ENCODE data around the gene SLC51A. TPM values are rescaled to one million over a fixed set of nuclear protein-coding genes. Genes with fewer than 3 reads are reported as not detected.
A peak's percentile ranks its signal among the peaks of the same experiment; 100 is the strongest.
"Not testable (repeated sequence)": the region's sequence is repeated elsewhere in the genome, so short reads cannot be mapped to it uniquely, and the experiment has no call there.

Gene SLC51A
- total RNA-seq, 1 donor from 2014 or later, result not detected

DNA sequence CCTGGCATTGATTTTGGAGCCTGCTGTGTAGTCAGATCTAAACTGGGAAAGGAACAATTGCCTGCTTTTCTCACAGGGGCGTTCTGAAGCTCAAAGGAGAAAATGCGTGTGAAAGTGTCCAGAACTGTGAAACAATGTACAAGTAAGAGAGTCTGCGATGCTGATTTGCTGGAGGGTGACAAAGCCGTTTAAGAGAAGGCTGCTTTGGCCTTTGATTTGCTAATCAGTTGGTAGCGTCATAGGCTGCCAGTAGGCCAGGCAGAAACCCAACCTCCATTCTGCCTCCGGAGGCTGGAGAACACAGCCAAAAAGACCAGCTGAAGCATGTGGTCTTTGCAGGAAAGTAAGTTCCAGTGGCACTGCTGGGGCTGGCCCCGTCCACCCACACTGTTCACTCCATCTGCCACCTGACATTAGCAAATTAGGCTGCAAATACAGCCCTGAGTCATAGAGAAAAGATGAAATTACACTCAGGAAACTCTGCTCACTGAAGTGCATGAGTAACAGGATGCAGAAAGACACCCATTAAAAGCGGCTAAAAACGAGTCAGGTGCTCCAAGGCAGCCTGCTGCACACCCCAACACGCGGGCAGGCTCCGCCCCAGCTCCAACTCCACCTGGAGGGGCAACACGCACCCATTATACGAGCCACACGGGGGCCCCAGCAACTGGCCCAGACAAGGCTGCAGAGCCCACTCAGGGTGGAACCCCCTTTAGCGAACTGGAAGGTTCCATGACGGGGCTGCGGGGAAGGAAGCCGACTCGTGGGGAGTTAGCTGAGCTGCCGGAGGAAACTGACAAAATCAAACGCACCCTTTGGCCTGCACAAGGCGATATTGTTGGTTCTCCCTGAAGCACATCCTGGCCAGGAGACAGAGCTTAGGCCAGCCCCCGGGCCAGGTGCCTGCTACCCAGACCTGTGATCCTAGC, 36.7 kb upstream of the SLC51A start:
- Mint-ChIP-seq H3K9me3 (no peaks in the 10 kb centered on the region), H3K36me3 (no peaks in the 10 kb centered on the region), H3K27me3 (ENCODE audit: low read depth) (no peaks in the 10 kb centered on the region), H3K4me3 (no peak overlapping the region), H3K4me1 (no peaks in the 10 kb centered on the region), H3K27ac (no peak overlapping the region)
- no peak for DNase-seq (ENCODE audit: low spot score in 2 of 2, unreplicated experiment in 2 of 2)
- TF ChIP-seq CTCF (IDR thresholded peaks at IDR 0.05; ENCODE audit: unreplicated experiment), result no peak

DNA sequence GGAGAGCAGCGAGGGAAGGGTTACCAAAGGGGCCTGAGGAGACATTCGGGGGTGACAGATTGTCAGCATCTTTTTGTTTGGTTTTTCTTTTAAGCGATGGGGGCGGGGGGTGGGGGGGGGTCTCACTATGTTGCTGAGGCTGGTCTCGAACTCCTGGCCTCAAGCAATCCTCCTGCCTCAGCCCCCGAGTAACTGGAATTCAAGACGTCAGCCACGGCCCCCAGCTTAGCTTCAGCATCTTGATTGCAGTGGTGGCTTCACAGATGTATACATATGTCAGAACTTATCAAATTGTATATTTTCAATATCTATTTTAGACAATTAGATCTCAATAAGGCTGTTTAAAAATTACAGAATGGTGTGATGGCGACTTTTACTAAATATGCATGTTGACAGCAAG, 36.0 kb upstream of the SLC51A start:
- DNase-seq (ENCODE audit: low spot score in 2 of 2, unreplicated experiment in 2 of 2), result no peak
- H3K27me3 Mint-ChIP-seq (ENCODE audit: low read depth), result no peaks in the 10 kb centered on the region
- no peaks in the 10 kb centered on the region for H3K9me3 Mint-ChIP-seq
- no peak overlapping the region for H3K27ac Mint-ChIP-seq
- no peak for TF ChIP-seq CTCF (IDR thresholded peaks at IDR 0.05; ENCODE audit: unreplicated experiment)
- no peaks in the 10 kb centered on the region for H3K4me1 Mint-ChIP-seq
- H3K4me3 Mint-ChIP-seq, result no peak overlapping the region
- H3K36me3 Mint-ChIP-seq, result no peaks in the 10 kb centered on the region

DNA sequence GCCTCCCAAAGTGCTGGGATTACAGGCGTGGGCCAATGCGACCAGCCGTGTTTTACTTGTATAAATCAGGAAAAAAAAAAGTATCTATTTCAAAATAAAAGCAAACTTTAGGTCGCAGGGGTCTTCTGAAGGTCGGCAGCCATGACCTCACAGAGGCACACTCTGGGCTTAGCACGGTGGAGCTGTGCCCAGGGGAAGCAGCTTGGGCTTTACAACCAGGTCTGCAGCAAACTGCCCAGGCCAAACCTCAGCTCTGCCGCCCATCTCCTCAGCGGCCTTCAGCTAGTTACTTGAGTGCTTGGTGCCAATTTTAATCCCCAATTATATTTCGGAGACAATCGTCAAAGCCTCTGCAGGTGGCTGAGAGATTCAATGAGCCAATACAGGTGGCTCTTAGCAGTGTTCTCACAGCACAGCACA, 35.2 kb upstream of the SLC51A start:
- Mint-ChIP-seq H3K27me3 (ENCODE audit: low read depth) (no peaks in the 10 kb centered on the region), H3K27ac (no peak overlapping the region), H3K4me1 (no peaks in the 10 kb centered on the region), H3K36me3 (no peaks in the 10 kb centered on the region), H3K4me3 (no peak overlapping the region), H3K9me3 (no peaks in the 10 kb centered on the region)
- TF ChIP-seq CTCF (IDR thresholded peaks at IDR 0.05; ENCODE audit: unreplicated experiment), result no peak
- DNase-seq (ENCODE audit: low spot score in 2 of 2, unreplicated experiment in 2 of 2), result no peak

- not testable (repeated sequence) for H3K27me3 Mint-ChIP-seq (ENCODE audit: low read depth); H3K4me3 Mint-ChIP-seq; H3K4me1 Mint-ChIP-seq; DNase-seq (ENCODE audit: low spot score in 2 of 2, unreplicated experiment in 2 of 2); H3K9me3 Mint-ChIP-seq; H3K36me3 Mint-ChIP-seq; H3K27ac Mint-ChIP-seq
Measured at GRCh38 chr3:196184169-196184432, 32.2 kb upstream of the SLC51A start.

DNA sequence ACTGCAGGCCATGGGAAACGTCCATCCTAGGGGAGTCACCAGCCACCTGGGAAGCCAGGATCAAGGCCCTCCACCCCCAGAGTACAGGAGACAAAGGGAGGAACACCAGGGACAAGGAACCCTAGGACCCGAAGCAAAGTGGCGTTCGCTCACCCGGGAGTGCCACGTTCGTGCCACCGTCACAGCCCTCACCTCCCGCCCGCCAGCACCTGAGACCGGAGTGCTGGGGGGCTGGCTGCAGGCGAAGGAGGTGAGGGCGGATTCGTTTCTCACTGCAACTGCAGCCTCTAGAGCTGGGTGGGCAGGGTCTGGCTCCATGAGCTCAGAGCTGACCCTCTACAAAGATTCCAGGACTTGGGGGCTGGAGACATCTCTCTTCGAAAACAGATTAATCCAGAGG, 31.5 kb upstream of the SLC51A start:
- DNase-seq (ENCODE audit: low spot score in 2 of 2, unreplicated experiment in 2 of 2), result no peak
- Mint-ChIP-seq H3K4me3 (no peak overlapping the region), H3K9me3 (no peaks in the 10 kb centered on the region), H3K27me3 (ENCODE audit: low read depth) (no peaks in the 10 kb centered on the region), H3K4me1 (peaks cover 5% of the 10 kb centered on the region), H3K36me3 (no peaks in the 10 kb centered on the region), H3K27ac (no peak overlapping the region)
- TF ChIP-seq CTCF (IDR thresholded peaks at IDR 0.05; ENCODE audit: unreplicated experiment), result no peak

DNA sequence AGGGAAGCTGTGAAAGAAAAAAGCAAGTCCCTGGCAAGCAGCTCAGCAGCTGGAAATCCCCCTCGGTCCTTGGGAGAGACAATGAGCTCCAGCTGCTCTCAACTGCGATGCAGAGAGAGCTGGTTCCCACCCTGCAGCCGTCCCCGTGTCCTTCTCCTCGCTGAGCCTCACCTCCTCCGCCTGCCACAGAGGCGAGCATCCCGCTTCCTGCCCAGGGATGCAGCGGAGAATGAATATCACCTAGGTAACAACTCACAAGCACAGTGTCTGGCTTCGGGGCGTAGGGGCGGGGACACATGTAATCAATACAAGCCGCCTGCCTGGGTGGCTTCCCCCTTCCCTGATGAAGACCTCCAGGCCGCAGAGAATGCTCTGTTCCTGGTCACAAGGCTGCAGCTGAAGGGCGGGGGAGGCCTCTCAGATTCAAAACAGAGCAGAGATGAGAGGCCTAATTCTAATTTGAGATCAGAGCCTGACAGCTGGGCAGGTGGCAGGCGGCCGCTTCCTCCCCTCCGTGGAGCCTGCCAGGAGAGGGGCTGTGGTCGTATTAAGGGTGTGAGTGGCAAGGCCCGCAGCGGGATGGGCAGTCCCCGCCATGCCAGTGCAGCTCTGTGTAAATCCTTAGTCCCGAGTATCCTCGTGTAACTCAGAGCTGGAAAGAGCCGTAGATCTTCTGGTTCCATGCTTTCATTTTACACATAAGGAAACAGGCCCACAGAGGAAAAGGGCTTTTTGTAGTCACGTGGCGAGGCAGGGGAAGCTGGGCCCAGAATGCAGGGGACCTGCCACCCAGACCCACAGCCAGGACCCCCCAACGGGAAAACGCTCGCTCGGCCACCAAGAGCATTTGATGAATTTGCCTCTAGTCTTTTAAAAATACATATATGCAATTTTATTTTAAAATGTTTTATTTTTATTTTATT, 29.4 kb upstream of the SLC51A start:
- H3K9me3 Mint-ChIP-seq, result no peaks in the 10 kb centered on the region
- no peak overlapping the region for H3K4me3 Mint-ChIP-seq
- DNase-seq (ENCODE audit: low spot score in 2 of 2, unreplicated experiment in 2 of 2), result no peak
- TF ChIP-seq CTCF (IDR thresholded peaks at IDR 0.05; ENCODE audit: unreplicated experiment), result no peak
- peak overlapping the region; percentile 25 for H3K27ac Mint-ChIP-seq
- peaks cover 5% of the 10 kb centered on the region for H3K4me1 Mint-ChIP-seq
- no peaks in the 10 kb centered on the region for H3K27me3 Mint-ChIP-seq (ENCODE audit: low read depth)
- H3K36me3 Mint-ChIP-seq, result no peaks in the 10 kb centered on the region
